GM18867 (cell line): Measurements from ENCODE around the gene CRHR1.
"Not testable (repeated sequence)": the region's sequence is repeated elsewhere in the genome, so short reads cannot be mapped to it uniquely, and the experiment has no call there.

Source experiments
- ATAC-seq: cut with Tn5 transposase; IDR thresholded peaks from one replicate; pipeline ENCODE4 v1.9.1; 2021; ENCODE audit warnings: mild to moderate bottlenecking, moderate library complexity; ENCODE audit not compliant: unreplicated experiment

CRHR1 gene

DNA sequence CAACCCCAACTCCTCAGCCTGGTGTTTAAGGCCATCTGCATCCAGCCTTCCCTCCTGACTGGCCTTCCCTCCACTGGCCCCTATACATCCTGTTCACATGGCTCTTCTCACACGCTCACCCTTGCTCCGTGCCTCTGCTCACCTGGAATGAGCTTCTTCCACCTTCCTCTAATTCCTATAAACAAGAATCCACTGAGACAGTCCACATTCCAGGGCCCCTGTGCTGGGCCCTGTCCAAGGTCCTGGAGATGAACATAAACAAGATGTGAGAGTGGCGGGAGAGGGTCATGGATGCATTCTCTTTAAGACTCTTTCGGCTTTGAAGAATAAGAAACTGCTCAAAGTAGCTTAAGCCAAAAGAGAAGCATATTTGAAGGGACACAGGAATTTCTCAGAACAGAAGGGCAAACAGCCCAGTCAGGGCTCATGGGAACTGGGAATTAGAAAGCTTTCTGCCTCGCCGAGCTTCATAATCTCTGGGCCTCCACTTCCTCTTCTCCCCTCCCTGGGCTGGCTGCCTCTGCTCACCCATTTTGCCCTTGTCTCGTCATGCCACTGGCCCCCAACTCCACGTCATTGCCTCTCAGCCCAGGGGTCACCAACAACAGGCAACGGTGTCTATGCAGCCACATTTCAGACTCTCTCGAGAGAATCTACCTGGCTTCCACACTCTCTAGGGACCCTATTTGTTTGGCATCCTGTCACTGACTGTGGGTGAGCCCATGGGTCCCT lies 74.0 kb downstream of the CRHR1 start:
- no peak for ATAC-seq

- ATAC-seq, result no peak
Observed at GRCh38 chr17:45861165-45861564, 77.0 kb downstream of the CRHR1 start.

DNA sequence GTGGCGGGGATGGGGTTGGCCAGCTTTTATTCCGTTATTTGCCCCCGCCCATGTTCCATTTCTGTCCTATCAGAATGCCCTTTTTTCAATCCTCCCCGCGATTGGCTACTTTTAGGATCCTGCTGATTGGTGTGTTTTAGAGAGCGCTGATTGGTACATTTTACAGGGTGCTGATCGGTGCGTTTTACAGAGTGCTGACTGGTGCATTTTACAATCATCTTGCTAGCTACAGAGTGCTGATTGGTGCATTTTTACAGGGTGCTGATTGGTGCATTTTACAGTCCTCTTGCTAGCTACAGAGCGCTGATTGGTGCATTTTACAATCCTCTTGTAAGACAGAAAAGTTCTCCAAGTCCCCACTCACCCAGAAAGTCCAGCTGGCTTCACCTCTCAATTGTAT lies 78.0 kb downstream of the CRHR1 start:
- not testable (repeated sequence) for ATAC-seq

- ATAC-seq, result no peak
Observed at GRCh38 chr17:45863857-45864654, 79.9 kb downstream of the CRHR1 start.

GRCh38 chr17:45867171-45867570 lies 83.1 kb downstream of the CRHR1 start:
- no peak for ATAC-seq

GRCh38 chr17:45867702-45868101 lies 83.6 kb downstream of the CRHR1 start:
- ATAC-seq, result no peak

- no peak for ATAC-seq
Observed at GRCh38 chr17:45868276-45868675, 84.2 kb downstream of the CRHR1 start.

GRCh38 chr17:45869676-45870341 lies 85.7 kb downstream of the CRHR1 start:
- no peak for ATAC-seq

- ATAC-seq, result no peak
Observed at GRCh38 chr17:45870342-45870974, 86.3 kb downstream of the CRHR1 start.

DNA sequence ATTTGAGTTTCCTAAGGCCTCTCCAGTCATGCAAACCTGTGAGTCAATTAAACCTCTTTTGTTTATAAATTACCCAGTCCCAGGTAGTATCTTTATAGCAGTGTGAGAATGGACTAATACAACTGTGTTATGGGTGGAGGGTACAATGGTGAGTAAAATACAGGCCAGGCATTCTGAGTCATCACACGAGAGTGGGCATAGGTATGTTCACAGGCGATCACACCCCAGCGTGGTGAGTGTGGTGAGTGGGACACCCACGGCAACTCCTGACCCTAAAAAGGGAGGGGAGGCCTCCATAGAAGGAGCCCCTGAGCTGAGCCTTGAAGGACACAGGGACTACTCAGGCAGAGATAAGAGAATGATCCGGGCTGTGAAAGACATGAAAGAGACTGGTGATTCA lies 87.6 kb downstream of the CRHR1 start:
- ATAC-seq, result no peak

GRCh38 chr17:45873728-45874127 lies 89.6 kb downstream of the CRHR1 start:
- no peak for ATAC-seq

- no peak for ATAC-seq
Observed at GRCh38 chr17:45874151-45874550, 90.0 kb downstream of the CRHR1 start.

DNA sequence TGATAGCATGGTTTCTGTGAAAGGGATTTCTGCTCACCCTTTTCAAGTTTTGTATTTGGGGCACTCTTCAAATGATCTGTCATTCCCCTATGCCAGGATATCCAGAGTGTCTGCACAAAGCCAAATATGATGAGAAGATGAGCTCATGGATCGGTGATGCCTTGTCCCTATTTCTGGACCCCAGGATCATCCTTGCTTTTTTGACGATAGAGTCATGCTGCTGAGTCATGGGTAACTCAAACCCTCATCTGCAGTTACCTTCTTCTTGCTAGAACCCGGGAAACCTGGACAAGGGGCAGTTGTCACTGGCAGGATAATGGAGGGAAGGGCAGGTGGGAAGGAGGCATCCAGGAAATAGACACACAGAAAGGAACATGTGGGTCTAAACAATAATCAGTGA lies 92.4 kb downstream of the CRHR1 start:
- ATAC-seq, result no peak

DNA sequence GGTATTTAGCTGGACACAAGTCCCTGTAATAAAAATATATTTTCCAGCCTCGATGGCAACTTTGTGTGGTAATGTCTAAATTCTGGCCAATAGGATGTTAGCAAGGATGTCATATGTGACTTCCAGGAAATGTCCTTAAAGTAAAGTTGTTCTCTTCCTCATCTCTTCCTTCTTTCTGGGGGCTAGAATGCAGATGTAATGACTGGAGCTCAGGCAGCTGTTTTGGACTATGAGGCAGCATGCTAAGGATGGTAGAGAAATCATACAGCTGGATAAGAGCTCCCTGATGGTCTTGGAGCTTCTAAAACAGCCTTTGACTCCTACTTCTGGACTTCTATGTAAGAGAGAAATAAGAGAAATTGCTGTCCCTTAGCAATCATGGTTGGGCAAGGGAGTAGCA lies 93.3 kb downstream of the CRHR1 start:
- ATAC-seq, result no peak

DNA sequence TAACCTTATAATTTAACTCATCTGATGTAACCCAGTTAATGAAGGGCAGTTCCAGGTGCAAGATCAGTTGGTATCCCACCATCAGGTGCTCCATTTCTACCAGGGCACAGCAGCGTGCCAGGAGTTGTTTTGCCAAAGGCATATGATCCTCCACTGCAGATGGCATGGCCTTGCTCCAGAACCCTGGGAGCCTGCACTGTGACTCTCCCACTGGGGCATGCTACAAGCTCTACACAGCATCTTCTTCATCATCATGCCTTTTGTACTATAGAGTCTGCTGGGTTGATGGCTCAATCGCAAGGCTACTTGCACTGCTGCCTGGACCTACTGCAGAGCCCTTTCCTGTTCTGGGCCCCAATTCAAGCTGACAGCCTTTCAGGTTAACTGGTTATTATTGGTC lies 98.9 kb downstream of the CRHR1 start:
- no peak for ATAC-seq
